ENCODE measurements around the gene RNF212B.

- TF ChIP-seq CTCF (IDR thresholded peaks at IDR 0.05; ENCODE audit: low read depth, low read length, poor library complexity, severe bottlenecking) (no peak), EZH2phosphoT487 (IDR thresholded peaks at IDR 0.05; ENCODE audit: borderline replicate concordance, low read length) (no peak)
Measured at GRCh38 chr14:23206422-23207145, 31.2 kb upstream of the RNF212B start.

All from DOHH2 (cell line).